GF-D8 (cell line): ENCODE measurements around the gene PLEKHA4.
"Not testable (repeated sequence)": the region's sequence is repeated elsewhere in the genome, so short reads cannot be mapped to it uniquely, and the experiment has no call there.

Experiments
- DNase-seq: peaks from one replicate; lab custom pipeline; 2025; lab: John Stamatoyannopoulos, UW

The PLEKHA4 gene

GRCh38 chr19:48862827-48863226 is 5.6 kb downstream of the PLEKHA4 start:
- no peak for DNase-seq

- no peak for DNase-seq
Observed at GRCh38 chr19:48861313-48861712, 7.1 kb downstream of the PLEKHA4 start.

- DNase-seq: no peak
Observed at GRCh38 chr19:48859711-48860572, 8.5 kb downstream of the PLEKHA4 start.

- DNase-seq: no peak
Observed at GRCh38 chr19:48858984-48859710, 9.3 kb downstream of the PLEKHA4 start.

GRCh38 chr19:48856921-48857320 is 11.5 kb downstream of the PLEKHA4 start:
- DNase-seq: no peak

GRCh38 chr19:48854103-48854502 is 14.3 kb downstream of the PLEKHA4 start:
- DNase-seq: no peak

- DNase-seq: no peak
Observed at GRCh38 chr19:48853483-48853882, 14.9 kb downstream of the PLEKHA4 start.

GRCh38 chr19:48852292-48852691 is 16.1 kb downstream of the PLEKHA4 start:
- DNase-seq: no peak

GRCh38 chr19:48846659-48847058 is 21.8 kb downstream of the PLEKHA4 start:
- DNase-seq: not testable (repeated sequence)

- DNase-seq: no peak
Observed at GRCh38 chr19:48845384-48845783, 23.0 kb downstream of the PLEKHA4 start.

- DNase-seq: no peak
Observed at GRCh38 chr19:48844472-48844871, 23.9 kb downstream of the PLEKHA4 start.

GRCh38 chr19:48842789-48843162 is 25.6 kb downstream of the PLEKHA4 start:
- no peak for DNase-seq

GRCh38 chr19:48841571-48841970 is 26.8 kb downstream of the PLEKHA4 start:
- DNase-seq: no peak

- no peak for DNase-seq
Observed at GRCh38 chr19:48841047-48841446, 27.4 kb downstream of the PLEKHA4 start.

- DNase-seq: no peak
Observed at GRCh38 chr19:48837687-48838086, 30.7 kb downstream of the PLEKHA4 start.

- no peak for DNase-seq
Observed at GRCh38 chr19:48837051-48837524, 31.3 kb downstream of the PLEKHA4 start.

GRCh38 chr19:48836089-48837017 is 32.1 kb downstream of the PLEKHA4 start, which contains the start of gene HSD17B14:
Gene HSD17B14, minus strand, starts transcription at chr19:48836491. Its CDS starts 80 bp downstream, at chr19:48836411.
- DNase-seq: no peak

GRCh38 chr19:48835734-48836088 is 32.7 kb downstream of the PLEKHA4 start:
- peak; percentile 48 for DNase-seq

- no peak for DNase-seq
Observed at GRCh38 chr19:48833977-48834376, 34.4 kb downstream of the PLEKHA4 start.

GRCh38 chr19:48833049-48833448 is 35.4 kb downstream of the PLEKHA4 start:
- no peak for DNase-seq

GRCh38 chr19:48830965-48831364 is 37.5 kb downstream of the PLEKHA4 start:
- DNase-seq: no peak

- no peak for DNase-seq
Observed at GRCh38 chr19:48830088-48830487, 38.3 kb downstream of the PLEKHA4 start.
